SK-N-MC (cell line): ENCODE data around the gene RECQL5.

ENCODE experiments used
- EZH2 ChIP-seq: fragments of 200-600 bp; sonication (generic); IDR thresholded peaks from one replicate; pipeline ENCODE4 v1.6.1; 2017; ENCODE audit warnings: antibody characterized with exemption
- FOXP2 ChIP-seq: optimal IDR thresholded peaks from 2 replicates; pipeline ENCODE3; 2011; ENCODE audit warnings: mild to moderate bottlenecking, moderate library complexity; ENCODE audit not compliant: insufficient read depth; ENCODE audit errors: extremely low read length, control extremely low read depth
- POLR2AphosphoS5 ChIP-seq: IDR thresholded peaks from 2 replicates; pipeline ENCODE4 v1.6.1; 2012; ENCODE audit warnings: mild to moderate bottlenecking, low read depth, low read length, borderline replicate concordance

DNA sequence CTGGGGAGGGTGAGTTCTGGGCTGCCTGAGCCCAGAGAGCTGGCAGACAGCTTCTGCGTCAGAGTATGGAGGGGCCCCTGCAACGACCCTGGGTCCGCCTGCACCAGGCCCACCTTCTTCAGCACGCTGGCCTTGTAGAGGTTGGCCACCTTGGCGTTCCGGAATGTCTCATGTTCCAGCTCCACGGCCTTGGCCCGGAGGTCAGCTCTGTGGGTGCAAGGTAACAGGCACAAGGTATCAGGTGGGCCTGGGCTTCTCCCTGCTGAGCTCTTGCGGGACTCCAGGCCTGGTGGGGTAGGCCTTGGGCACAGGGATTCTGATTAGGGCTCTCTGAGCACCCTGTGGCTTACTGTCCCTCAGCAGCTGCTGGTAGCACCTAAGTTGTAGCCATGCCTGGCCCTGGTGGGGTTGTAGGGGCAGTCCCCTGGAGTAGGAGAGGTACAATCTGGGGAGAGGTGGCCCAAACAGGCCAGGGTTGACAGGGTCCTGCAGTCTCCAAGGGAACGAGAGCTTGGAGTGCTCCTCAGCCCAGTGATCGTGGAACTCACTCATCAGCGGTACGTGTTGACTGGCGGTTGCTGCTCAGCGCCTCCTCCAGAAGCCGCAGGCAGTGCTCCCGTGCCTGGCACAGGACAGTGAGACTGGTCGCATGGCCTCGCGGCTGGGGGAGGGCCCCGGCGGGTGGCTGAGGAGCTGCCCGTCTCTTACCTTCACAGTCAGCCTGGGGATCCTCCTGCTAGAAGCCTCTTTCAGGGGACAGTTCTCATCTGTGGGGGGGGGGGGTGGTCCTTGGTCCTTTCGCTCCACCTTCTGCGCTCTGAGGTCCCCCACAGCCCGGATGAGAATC lies 36.7 kb downstream of the RECQL5 start:
- TF ChIP-seq EZH2 (no peak), POLR2AphosphoS5 (no peak), FOXP2 (no peak)
